Nephron (organoid): ENCODE data around the gene PHF19.

Source experiments
- H3K27ac Mint-ChIP-seq, 3 experiments: 2 replicates each; pipeline ENCODE4 v1.8.0; 2020; ENCODE audit warnings: mixed read lengths in 3 of 3, mild to moderate bottlenecking in 2 of 3, moderate library complexity in 1 of 3
- H3K27me3 Mint-ChIP-seq: 2 replicates; pipeline ENCODE4 v1.8.0; 2021; ENCODE audit warnings: low read depth, mild to moderate bottlenecking, moderate library complexity, mixed read lengths
- H3K36me3 Mint-ChIP-seq: 2 replicates; pipeline ENCODE4 v1.8.0; 2020; ENCODE audit warnings: low read depth, mixed read lengths
- H3K4me1 Mint-ChIP-seq: 2 replicates; pipeline ENCODE4 v1.8.0; 2020; ENCODE audit warnings: mixed read lengths
- H3K4me3 Mint-ChIP-seq, 3 experiments: 2 replicates each; pipeline ENCODE4 v1.8.0; 2020; ENCODE audit warnings: mild to moderate bottlenecking in 3 of 3, mixed read lengths in 3 of 3, moderate library complexity in 2 of 3
- H3K9me3 Mint-ChIP-seq: 2 replicates; pipeline ENCODE4 v1.8.0; 2020; ENCODE audit warnings: mixed read lengths
- CTCF ChIP-seq, 3 experiments: fragments of 200-600 bp; sonication (generic); IDR thresholded peaks; one replicate each; pipeline ENCODE4 v1.5.0; 2021; ENCODE audit warnings: antibody characterized with exemption in 3 of 3; ENCODE audit not compliant: unreplicated experiment in 3 of 3

The PHF19 gene

GRCh38 chr9:120876842-120877240 is at the start of gene PHF19:
Gene PHF19, minus strand, starts transcription at chr9:120877188. Its CDS starts 2,447 bp downstream, at chr9:120874741.
- peak within 1 kb of the TSS; percentile 83 to 91 (median 89) for H3K4me3 Mint-ChIP-seq
- no peaks in the 10 kb centered on the region for H3K9me3 Mint-ChIP-seq
- peaks cover 26% of the 10 kb centered on the region for H3K27me3 Mint-ChIP-seq
- peaks cover 8% of the 10 kb centered on the region for H3K36me3 Mint-ChIP-seq
- no peak for TF ChIP-seq CTCF (IDR thresholded peaks at IDR 0.05; ENCODE audit: unreplicated experiment in 3 of 3)
- H3K27ac Mint-ChIP-seq, result peak within 1 kb of the TSS; percentile 62 to 84 (median 62)
- H3K4me1 Mint-ChIP-seq, result peaks cover 13% of the 10 kb centered on the region

GRCh38 chr9:120926397-120926928 is 49.5 kb upstream of the PHF19 start, which contains the start of gene TRAF1:
Gene TRAF1, minus strand, starts transcription at chr9:120926796. Its CDS starts 721 bp downstream, at chr9:120926075.
- no peaks in the 10 kb centered on the region for H3K36me3 Mint-ChIP-seq
- no peaks in the 10 kb centered on the region for H3K9me3 Mint-ChIP-seq
- H3K27ac Mint-ChIP-seq, result peak within 1 kb of the TSS; percentile 37 to 83 (median 73)
- no peak for TF ChIP-seq CTCF (IDR thresholded peaks at IDR 0.05; ENCODE audit: unreplicated experiment in 3 of 3)
- H3K4me3 Mint-ChIP-seq, result peak within 1 kb of the TSS; percentile 56 to 78 (median 65)
- H3K4me1 Mint-ChIP-seq, result peaks cover 23% of the 10 kb centered on the region
- H3K27me3 Mint-ChIP-seq, result peaks cover 6% of the 10 kb centered on the region

- Mint-ChIP-seq H3K9me3 (no peaks in the 10 kb centered on the region), H3K27ac (peak overlapping the region in 2 of 3 experiments; percentile 35 to 57), H3K4me1 (peaks cover 22% of the 10 kb centered on the region), H3K36me3 (no peaks in the 10 kb centered on the region), H3K4me3 (peak overlapping the region in 1 of 3 experiments; percentile 22), H3K27me3 (peaks cover 6% of the 10 kb centered on the region)
- TF ChIP-seq CTCF (IDR thresholded peaks at IDR 0.05; ENCODE audit: unreplicated experiment in 3 of 3), result no peak
Observed at GRCh38 chr9:120925535-120926396, 48.8 kb upstream of the PHF19 start.

GRCh38 chr9:120924698-120925534 is 47.9 kb upstream of the PHF19 start:
- Mint-ChIP-seq H3K27me3 (peaks cover 6% of the 10 kb centered on the region), H3K27ac (no peak overlapping the region), H3K9me3 (no peaks in the 10 kb centered on the region), H3K36me3 (no peaks in the 10 kb centered on the region), H3K4me1 (peaks cover 28% of the 10 kb centered on the region), H3K4me3 (no peak overlapping the region)
- TF ChIP-seq CTCF (IDR thresholded peaks at IDR 0.05; ENCODE audit: unreplicated experiment in 3 of 3), result no peak

GRCh38 chr9:120923620-120924328 is 46.8 kb upstream of the PHF19 start:
- Mint-ChIP-seq H3K4me3 (no peak overlapping the region), H3K36me3 (no peaks in the 10 kb centered on the region), H3K27me3 (peaks cover 6% of the 10 kb centered on the region), H3K27ac (peak overlapping the region in 1 of 3 experiments; percentile 0), H3K4me1 (peaks cover 36% of the 10 kb centered on the region), H3K9me3 (no peaks in the 10 kb centered on the region)
- no peak for TF ChIP-seq CTCF (IDR thresholded peaks at IDR 0.05; ENCODE audit: unreplicated experiment in 3 of 3)
